SKM-1 (cell line): ENCODE measurements around the gene CFAP99.
"Not testable (repeated sequence)": the region's sequence is repeated elsewhere in the genome, so short reads cannot be mapped to it uniquely, and the experiment has no call there.

Experiments
- DNase-seq: peaks from one replicate; lab custom pipeline; 2025; ENCODE audit not compliant: unreplicated experiment; lab: John Stamatoyannopoulos, UW

CFAP99 gene

GRCh38 chr4:2418650-2419571 is at the start of gene CFAP99:
Gene CFAP99 (plus strand): TSS chr4:2418955.
- DNase-seq: peak; percentile 93

GRCh38 chr4:2370597-2371320 is 48.0 kb upstream of the CFAP99 start:
- no peak for DNase-seq

- DNase-seq: no peak
Measured at GRCh38 chr4:2371765-2372487, 46.8 kb upstream of the CFAP99 start.

GRCh38 chr4:2372488-2373030 is 46.2 kb upstream of the CFAP99 start:
- no peak for DNase-seq

- DNase-seq: no peak
Measured at GRCh38 chr4:2373532-2373931, 45.2 kb upstream of the CFAP99 start.

GRCh38 chr4:2375427-2375826 is 43.3 kb upstream of the CFAP99 start:
- no peak for DNase-seq

- no peak for DNase-seq
Measured at GRCh38 chr4:2377241-2377640, 41.5 kb upstream of the CFAP99 start.

GRCh38 chr4:2378401-2378800 is 40.4 kb upstream of the CFAP99 start:
- DNase-seq: no peak

- no peak for DNase-seq
Measured at GRCh38 chr4:2378898-2379297, 39.9 kb upstream of the CFAP99 start.

- not testable (repeated sequence) for DNase-seq
Measured at GRCh38 chr4:2380589-2380988, 38.2 kb upstream of the CFAP99 start.

- DNase-seq: not testable (repeated sequence)
Measured at GRCh38 chr4:2382769-2383202, 36.0 kb upstream of the CFAP99 start.

- DNase-seq: not testable (repeated sequence)
Measured at GRCh38 chr4:2383220-2383631, 35.5 kb upstream of the CFAP99 start.

- no peak for DNase-seq
Measured at GRCh38 chr4:2383760-2384159, 35.0 kb upstream of the CFAP99 start.

- no peak for DNase-seq
Measured at GRCh38 chr4:2384245-2384644, 34.5 kb upstream of the CFAP99 start.

- DNase-seq: no peak
Measured at GRCh38 chr4:2385516-2385915, 33.2 kb upstream of the CFAP99 start.

- DNase-seq: no peak
Measured at GRCh38 chr4:2386717-2387116, 32.0 kb upstream of the CFAP99 start.

GRCh38 chr4:2387218-2387617 is 31.5 kb upstream of the CFAP99 start:
- no peak for DNase-seq

GRCh38 chr4:2387829-2388228 is 30.9 kb upstream of the CFAP99 start:
- DNase-seq: no peak

- DNase-seq: no peak
Measured at GRCh38 chr4:2388429-2389182, 30.1 kb upstream of the CFAP99 start.

- no peak for DNase-seq
Measured at GRCh38 chr4:2389691-2390090, 29.1 kb upstream of the CFAP99 start.
